ENCODE measurements around the gene ZBED2. TPM values are rescaled to one million over a fixed set of nuclear protein-coding genes. Genes with fewer than 3 reads are reported as not detected.

ZBED2 gene
- total RNA-seq, 4 donors from 2014 or later = 4.2 to 9.4 (median 6.2) TPM

DNA sequence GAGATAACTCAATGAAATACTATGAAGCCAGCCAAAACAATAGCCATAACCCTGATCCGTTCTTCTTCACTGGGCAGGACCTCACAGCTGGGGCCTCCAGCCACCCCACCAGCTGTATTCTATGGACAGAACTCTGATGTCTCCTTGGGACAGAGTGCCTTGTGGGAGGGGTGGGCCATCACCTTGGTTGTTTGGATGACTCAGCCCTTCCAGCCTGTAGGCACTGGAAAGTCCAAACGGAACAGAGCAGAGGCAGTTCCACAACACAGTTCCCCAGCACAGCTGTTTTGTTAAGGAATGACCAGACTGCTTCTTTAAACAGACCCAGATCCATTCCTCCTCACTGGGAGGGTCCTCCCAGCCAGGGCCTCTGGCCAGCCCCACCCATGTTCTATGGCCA lies 31.9 kb upstream of the ZBED2 start:
- intact Hi-C loops (cut with DNase I) = no loop called here
- 58 to 63% methylated on average over 2 of the region's 2 CpGs for WGBS, 2 donors
- no peak overlapping the region for H3K4me3 ChIP-seq
- no peak for DNase-seq
- peaks cover 0 to 10% (median 0%) of the 10 kb centered on the region in 3 donors for H3K9me3 ChIP-seq
- no peaks in the 10 kb centered on the region for H3K36me3 ChIP-seq
- no peak for TF ChIP-seq POLR2A (IDR thresholded peaks at IDR 0.05)
- TF ChIP-seq, protein P1, sequence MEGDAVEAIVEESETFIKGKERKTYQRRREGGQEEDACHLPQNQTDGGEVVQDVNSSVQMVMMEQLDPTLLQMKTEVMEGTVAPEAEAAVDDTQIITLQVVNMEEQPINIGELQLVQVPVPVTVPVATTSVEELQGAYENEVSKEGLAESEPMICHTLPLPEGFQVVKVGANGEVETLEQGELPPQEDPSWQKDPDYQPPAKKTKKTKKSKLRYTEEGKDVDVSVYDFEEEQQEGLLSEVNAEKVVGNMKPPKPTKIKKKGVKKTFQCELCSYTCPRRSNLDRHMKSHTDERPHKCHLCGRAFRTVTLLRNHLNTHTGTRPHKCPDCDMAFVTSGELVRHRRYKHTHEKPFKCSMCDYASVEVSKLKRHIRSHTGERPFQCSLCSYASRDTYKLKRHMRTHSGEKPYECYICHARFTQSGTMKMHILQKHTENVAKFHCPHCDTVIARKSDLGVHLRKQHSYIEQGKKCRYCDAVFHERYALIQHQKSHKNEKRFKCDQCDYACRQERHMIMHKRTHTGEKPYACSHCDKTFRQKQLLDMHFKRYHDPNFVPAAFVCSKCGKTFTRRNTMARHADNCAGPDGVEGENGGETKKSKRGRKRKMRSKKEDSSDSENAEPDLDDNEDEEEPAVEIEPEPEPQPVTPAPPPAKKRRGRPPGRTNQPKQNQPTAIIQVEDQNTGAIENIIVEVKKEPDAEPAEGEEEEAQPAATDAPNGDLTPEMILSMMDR (IDR thresholded peaks at IDR 0.05) = no peak
- H3K4me1 ChIP-seq = no peaks in the 10 kb centered on the region
- H3K27ac ChIP-seq = no peak overlapping the region
- no peaks in the 10 kb centered on the region for H3K27me3 ChIP-seq

DNA sequence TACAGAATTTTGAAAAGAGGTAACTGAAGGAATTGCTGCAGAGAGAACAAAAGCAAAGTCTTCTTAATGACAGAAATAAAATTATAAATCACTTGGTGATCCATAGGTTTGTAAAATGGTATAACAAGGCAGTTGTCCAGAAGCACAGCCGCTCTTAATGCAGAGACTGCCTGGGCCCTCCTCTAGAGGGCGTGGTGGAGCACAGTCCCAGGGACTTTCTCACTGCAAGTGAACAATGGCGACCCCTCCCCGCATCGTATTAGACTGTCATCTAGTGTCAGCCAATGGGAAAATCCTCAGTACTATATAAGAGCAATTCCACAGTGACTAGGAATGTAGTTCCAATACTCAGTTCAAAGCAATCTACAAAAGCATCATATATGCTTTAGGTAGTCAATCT lies 26.4 kb upstream of the ZBED2 start:
- WGBS, 2 donors = 50 to 66% methylated on average over 3 to 5 of the region's 5 CpGs
- TF ChIP-seq, protein P1 (IDR thresholded peaks at IDR 0.05) = peak in 2 of 6 experiments; percentile 29 to 38
- TF ChIP-seq POLR2A (IDR thresholded peaks at IDR 0.05) = no peak
- H3K27me3 ChIP-seq = peaks cover 0 to 6% (median 0%) of the 10 kb centered on the region in 4 donors
- DNase-seq = no peak
- peaks cover 0 to 3% (median 0%) of the 10 kb centered on the region in 3 donors for H3K4me1 ChIP-seq
- no peak overlapping the region for H3K4me3 ChIP-seq
- no peaks in the 10 kb centered on the region for H3K36me3 ChIP-seq
- intact Hi-C loops (cut with DNase I) = no loop called here
- H3K9me3 ChIP-seq = no peaks in the 10 kb centered on the region
- H3K27ac ChIP-seq = no peak overlapping the region

DNA sequence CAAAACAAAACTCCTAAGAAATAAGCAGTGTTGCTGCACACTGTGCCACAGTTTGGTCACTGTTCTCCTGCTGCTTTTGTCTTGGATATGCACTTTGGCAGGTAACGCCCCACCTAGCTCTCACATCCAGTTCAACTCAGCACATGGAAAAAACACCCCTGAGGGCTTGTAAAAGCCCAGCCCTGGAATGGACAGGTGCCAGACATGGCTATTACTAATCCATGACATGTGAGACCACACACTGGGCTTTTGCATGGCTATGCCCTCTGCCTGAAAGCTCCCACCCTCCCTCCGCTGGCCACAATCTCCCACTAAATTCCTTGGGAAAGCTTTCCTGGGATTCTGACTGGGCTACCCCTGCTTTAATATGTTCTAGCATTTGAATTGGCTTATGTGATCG lies 24.7 kb upstream of the ZBED2 start:
- WGBS, 2 donors = 42 to 44% methylated on average over 2 to 3 of the region's 3 CpGs
- intact Hi-C loops (cut with DNase I) = no loop called here
- Histone ChIP-seq H3K27me3 (peaks cover 0 to 6% (median 0%) of the 10 kb centered on the region in 4 donors), H3K4me3 (no peak overlapping the region), H3K4me1 (peaks cover 0 to 4% (median 0%) of the 10 kb centered on the region in 3 donors), H3K36me3 (no peaks in the 10 kb centered on the region), H3K9me3 (no peaks in the 10 kb centered on the region), H3K27ac (no peak overlapping the region)
- TF ChIP-seq, protein P1 (IDR thresholded peaks at IDR 0.05) = no peak
- TF ChIP-seq POLR2A (IDR thresholded peaks at IDR 0.05) = no peak
- DNase-seq = no peak

DNA sequence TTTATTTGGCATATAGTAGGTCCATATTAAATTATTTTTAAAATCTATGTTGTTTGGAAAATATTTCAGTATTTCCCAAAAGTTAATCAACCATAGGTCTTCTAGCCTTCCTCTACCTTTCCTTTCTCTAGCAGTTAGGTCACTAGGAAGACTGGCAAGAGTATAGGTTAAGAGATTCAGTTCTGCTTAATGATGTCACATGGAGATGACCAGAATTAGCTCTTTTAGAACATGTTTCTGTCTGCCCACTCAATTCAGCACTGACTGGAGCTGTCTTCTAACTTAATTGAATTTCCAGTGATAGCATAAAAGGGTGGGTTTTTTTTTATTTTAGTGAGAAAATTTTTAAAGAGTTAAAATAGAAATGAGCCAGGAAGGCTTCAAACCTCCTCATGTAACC lies 23.8 kb upstream of the ZBED2 start:
- Histone ChIP-seq H3K9me3 (no peaks in the 10 kb centered on the region), H3K36me3 (no peaks in the 10 kb centered on the region), H3K4me1 (peaks cover 0 to 4% (median 0%) of the 10 kb centered on the region in 3 donors), H3K27me3 (peaks cover 0 to 6% (median 0%) of the 10 kb centered on the region in 4 donors), H3K4me3 (no peak overlapping the region), H3K27ac (no peak overlapping the region)
- TF ChIP-seq POLR2A (IDR thresholded peaks at IDR 0.05) = no peak
- TF ChIP-seq, protein P1 (IDR thresholded peaks at IDR 0.05) = no peak
- intact Hi-C loops (cut with DNase I) = no loop called here
- no peak for DNase-seq

DNA sequence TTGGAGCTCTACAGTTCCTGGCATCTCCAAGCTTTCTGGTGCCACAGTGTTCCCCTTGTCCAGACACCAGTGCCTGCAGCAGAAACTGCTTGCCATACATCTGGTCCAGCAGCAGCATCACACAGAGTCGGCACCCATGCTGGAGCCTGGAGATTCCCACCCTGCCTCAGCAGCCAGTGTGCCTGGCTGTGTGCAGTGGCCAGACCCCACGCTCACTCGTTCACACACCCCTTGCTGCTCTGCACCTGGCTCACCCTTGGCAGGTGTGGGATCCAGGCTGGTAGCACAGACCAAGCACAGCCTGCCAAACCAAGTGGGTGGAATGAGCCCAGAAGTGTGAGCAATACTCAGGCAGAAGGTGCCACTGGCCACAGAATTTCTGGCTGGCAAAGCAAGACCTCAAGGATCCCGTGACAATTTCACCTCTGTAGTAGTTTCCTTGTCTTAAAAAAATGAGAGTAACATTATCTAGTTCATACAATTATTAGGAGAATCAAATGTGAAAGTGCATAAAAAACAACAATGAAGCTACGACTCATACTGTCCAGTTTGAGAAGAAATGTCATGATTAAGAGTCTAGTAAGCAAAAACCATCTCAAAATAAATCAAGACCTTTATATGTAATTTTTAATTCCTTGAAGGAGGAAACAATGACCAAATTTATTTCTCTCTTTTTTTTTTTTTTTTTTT lies 22.9 kb upstream of the ZBED2 start:
- intact Hi-C loops (cut with DNase I) = no loop called here
- no peaks in the 10 kb centered on the region for H3K9me3 ChIP-seq
- DNase-seq = no peak
- H3K36me3 ChIP-seq = no peaks in the 10 kb centered on the region
- WGBS, 2 donors = 51 to 72% methylated on average over 2 of the region's 5 CpGs
- peaks cover 0 to 6% (median 0%) of the 10 kb centered on the region in 4 donors for H3K27me3 ChIP-seq
- H3K27ac ChIP-seq = no peak overlapping the region
- TF ChIP-seq, protein P1 (IDR thresholded peaks at IDR 0.05) = no peak
- no peak for TF ChIP-seq POLR2A (IDR thresholded peaks at IDR 0.05)
- peaks cover 0 to 4% (median 0%) of the 10 kb centered on the region in 3 donors for H3K4me1 ChIP-seq
- H3K4me3 ChIP-seq = no peak overlapping the region
